ENCODE data around the gene AFG3L2.

The AFG3L2 gene

GRCh38 chr18:12315490-12315889 is 61.5 kb downstream of the AFG3L2 start:
- DNase-seq (ENCODE audit: low read depth), result no peak
- TF ChIP-seq, protein P1, sequence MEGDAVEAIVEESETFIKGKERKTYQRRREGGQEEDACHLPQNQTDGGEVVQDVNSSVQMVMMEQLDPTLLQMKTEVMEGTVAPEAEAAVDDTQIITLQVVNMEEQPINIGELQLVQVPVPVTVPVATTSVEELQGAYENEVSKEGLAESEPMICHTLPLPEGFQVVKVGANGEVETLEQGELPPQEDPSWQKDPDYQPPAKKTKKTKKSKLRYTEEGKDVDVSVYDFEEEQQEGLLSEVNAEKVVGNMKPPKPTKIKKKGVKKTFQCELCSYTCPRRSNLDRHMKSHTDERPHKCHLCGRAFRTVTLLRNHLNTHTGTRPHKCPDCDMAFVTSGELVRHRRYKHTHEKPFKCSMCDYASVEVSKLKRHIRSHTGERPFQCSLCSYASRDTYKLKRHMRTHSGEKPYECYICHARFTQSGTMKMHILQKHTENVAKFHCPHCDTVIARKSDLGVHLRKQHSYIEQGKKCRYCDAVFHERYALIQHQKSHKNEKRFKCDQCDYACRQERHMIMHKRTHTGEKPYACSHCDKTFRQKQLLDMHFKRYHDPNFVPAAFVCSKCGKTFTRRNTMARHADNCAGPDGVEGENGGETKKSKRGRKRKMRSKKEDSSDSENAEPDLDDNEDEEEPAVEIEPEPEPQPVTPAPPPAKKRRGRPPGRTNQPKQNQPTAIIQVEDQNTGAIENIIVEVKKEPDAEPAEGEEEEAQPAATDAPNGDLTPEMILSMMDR (conservative IDR thresholded peaks at IDR 0.05; ENCODE audit: low read length), result no peak
- peak overlapping the region; percentile 23; the same call in 1 of the 2 replicates for H3K4me3 ChIP-seq (ENCODE audit: low read length)

DNA sequence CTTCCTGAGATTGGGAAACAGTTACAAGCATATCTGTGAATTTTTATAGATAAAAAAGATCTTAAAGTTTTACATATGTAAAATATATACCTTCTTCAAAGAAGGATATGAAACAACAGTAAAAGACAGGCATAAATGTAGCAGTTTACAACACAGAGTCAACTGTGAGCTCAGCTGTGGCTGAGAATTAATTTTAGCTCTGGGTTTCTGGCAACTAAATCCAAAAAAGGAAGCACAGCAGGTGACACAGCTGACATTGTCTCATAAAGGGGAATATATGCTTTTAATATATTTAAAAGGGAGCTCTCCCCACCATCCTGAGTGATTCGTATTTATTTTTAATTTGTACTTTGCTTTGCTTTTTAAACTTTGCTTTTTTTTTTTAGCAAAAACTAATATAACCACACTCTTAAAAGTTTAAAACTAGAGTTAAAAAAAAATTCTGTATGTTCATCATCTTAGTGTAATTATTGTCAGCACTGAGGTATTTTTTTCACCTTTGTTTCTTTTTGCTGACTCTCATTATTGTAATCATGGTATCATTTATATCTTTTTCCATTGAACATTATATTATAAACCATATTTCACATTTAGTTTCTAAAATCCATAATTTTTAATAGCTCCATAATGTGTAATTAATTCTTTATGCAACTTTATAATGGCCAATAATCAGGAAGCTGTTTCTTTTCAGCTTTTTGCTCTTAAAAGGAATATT is 62.3 kb downstream of the AFG3L2 start:
- no peak overlapping the region; the same call in 1 of the 2 replicates for H3K4me3 ChIP-seq (ENCODE audit: low read length)
- DNase-seq (ENCODE audit: low read depth), result no peak
- TF ChIP-seq, protein P1 (conservative IDR thresholded peaks at IDR 0.05; ENCODE audit: low read length), result no peak

- no peak overlapping the region for H3K4me3 ChIP-seq (ENCODE audit: low read length)
- TF ChIP-seq, protein P1 (conservative IDR thresholded peaks at IDR 0.05; ENCODE audit: low read length), result no peak
- no peak for DNase-seq (ENCODE audit: low read depth)
These were observed 63.3 kb downstream of the AFG3L2 start for GRCh38 chr18:12313530-12314245.

DNA sequence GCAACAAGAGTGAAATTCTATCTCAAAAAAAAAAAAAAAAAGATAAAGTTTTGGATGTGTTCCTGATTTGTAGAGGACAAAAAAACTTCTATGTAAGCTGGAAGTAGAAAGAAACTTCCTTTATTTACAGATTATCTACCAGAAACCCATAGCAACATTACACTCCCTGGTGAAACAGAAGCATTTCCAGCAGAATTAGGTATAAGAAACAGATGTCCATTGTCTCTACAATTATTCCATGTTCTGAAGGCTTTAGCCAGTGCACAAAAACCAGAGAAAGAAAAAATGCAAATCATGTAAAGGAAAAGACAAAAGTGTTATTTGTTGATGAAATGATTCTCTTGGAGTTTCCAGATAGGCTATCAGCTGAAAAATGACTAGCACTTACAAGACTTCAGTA is 64.1 kb downstream of the AFG3L2 start:
- no peak overlapping the region for H3K4me3 ChIP-seq (ENCODE audit: low read length)
- peak; percentile 67 for DNase-seq (ENCODE audit: low read depth)
- TF ChIP-seq, protein P1 (conservative IDR thresholded peaks at IDR 0.05; ENCODE audit: low read length), result no peak

- H3K4me3 ChIP-seq (ENCODE audit: low read length), result peak overlapping the region; percentile 35
These were observed 66.3 kb downstream of the AFG3L2 start for GRCh38 chr18:12310762-12311161.

GRCh38 chr18:12309683-12310198 is 67.3 kb downstream of the AFG3L2 start:
- TF ChIP-seq, protein P1 (conservative IDR thresholded peaks at IDR 0.05; ENCODE audit: low read length), result no peak
- peak; percentile 41 for DNase-seq (ENCODE audit: low read depth)
- H3K4me3 ChIP-seq (ENCODE audit: low read length), result peak overlapping the region; percentile 87

More at GRCh38 chr18:12310762-12311161, 66.3 kb downstream of the AFG3L2 start:
- TF ChIP-seq, protein P1 (conservative IDR thresholded peaks at IDR 0.05; ENCODE audit: low read length), result no peak
- DNase-seq (ENCODE audit: low read depth), result no peak
